SK-N-MC (cell line): Measurements from ENCODE around the gene COL20A1.

Experiments
- DNase-seq: peaks from one replicate; pipeline ENCODE4 v3.0.0-alpha.2; 2011; ENCODE audit warnings: low read depth, low spot score
- H3K27ac ChIP-seq: fragments of 200-600 bp; sonication (generic); 2 replicates; pipeline ENCODE4 v1.5.1; 2016; ENCODE audit warnings: mixed run types
- H3K36me3 ChIP-seq: fragments of 200-600 bp; sonication (generic); 2 replicates; pipeline ENCODE4 v1.6.1; 2017; ENCODE audit warnings: antibody characterized with exemption, low read length, mixed read lengths; ENCODE audit not compliant: insufficient read depth
- H3K4me3 ChIP-seq: fragments of 200-600 bp; sonication (generic); 2 replicates; pipeline ENCODE4 v1.5.1; 2016
- H3K9ac ChIP-seq: fragments of 200-600 bp; sonication (generic); 2 replicates; pipeline ENCODE4 v1.8.0; 2017; ENCODE audit warnings: mixed run types, mixed read lengths; ENCODE audit not compliant: insufficient read length
- H3K9me3 ChIP-seq: fragments of 200-600 bp; sonication (generic); 2 replicates; pipeline ENCODE4 v1.6.1; 2017; ENCODE audit warnings: low read depth, mild to moderate bottlenecking, antibody characterized with exemption, low read length, moderate library complexity, mixed read lengths
- EZH2 ChIP-seq: fragments of 200-600 bp; sonication (generic); IDR thresholded peaks from one replicate; pipeline ENCODE4 v1.6.1; 2017; ENCODE audit warnings: antibody characterized with exemption
- FOXP2 ChIP-seq: optimal IDR thresholded peaks from 2 replicates; pipeline ENCODE3; 2011; ENCODE audit warnings: mild to moderate bottlenecking, moderate library complexity; ENCODE audit not compliant: insufficient read depth; ENCODE audit errors: extremely low read length, control extremely low read depth
- POLR2AphosphoS5 ChIP-seq: IDR thresholded peaks from 2 replicates; pipeline ENCODE4 v1.6.1; 2012; ENCODE audit warnings: mild to moderate bottlenecking, low read depth, low read length, borderline replicate concordance

Gene COL20A1

GRCh38 chr20:63317601-63318291 is 24.8 kb downstream of the COL20A1 start:
- DNase-seq: no peak
- TF ChIP-seq FOXP2: no peak
- no peak for TF ChIP-seq EZH2
- no peak for TF ChIP-seq POLR2AphosphoS5

GRCh38 chr20:63318391-63319163 is 25.6 kb downstream of the COL20A1 start:
- H3K4me3 ChIP-seq: no peak overlapping the region
- H3K9ac ChIP-seq: no peak overlapping the region
- H3K27ac ChIP-seq: no peak overlapping the region
- TF ChIP-seq POLR2AphosphoS5 (no peak), EZH2 (no peak), FOXP2 (no peak)
- no peak for DNase-seq
- no peaks in the 10 kb centered on the region for H3K36me3 ChIP-seq
- H3K9me3 ChIP-seq: no peaks in the 10 kb centered on the region

More at GRCh38 chr20:63317601-63318291, 24.8 kb downstream of the COL20A1 start:
- no peak overlapping the region for H3K9ac ChIP-seq
- H3K27ac ChIP-seq: no peak overlapping the region
- no peaks in the 10 kb centered on the region for H3K9me3 ChIP-seq
- no peak overlapping the region for H3K4me3 ChIP-seq
- no peaks in the 10 kb centered on the region for H3K36me3 ChIP-seq

GRCh38 chr20:63319164-63320040 is 26.4 kb downstream of the COL20A1 start:
- Histone ChIP-seq H3K27ac (no peak overlapping the region), H3K36me3 (no peaks in the 10 kb centered on the region), H3K4me3 (no peak overlapping the region), H3K9ac (no peak overlapping the region), H3K9me3 (no peaks in the 10 kb centered on the region)
- no peak for DNase-seq
- TF ChIP-seq EZH2 (no peak), POLR2AphosphoS5 (no peak)

- H3K36me3 ChIP-seq: no peaks in the 10 kb centered on the region
- no peak overlapping the region for H3K27ac ChIP-seq
These were observed 27.1 kb downstream of the COL20A1 start for GRCh38 chr20:63320041-63320511.

GRCh38 chr20:63320616-63321147 is 27.7 kb downstream of the COL20A1 start:
- H3K27ac ChIP-seq: no peak overlapping the region
- no peaks in the 10 kb centered on the region for H3K36me3 ChIP-seq
- no peak for DNase-seq
- H3K9ac ChIP-seq: no peak overlapping the region
- TF ChIP-seq FOXP2 (no peak), POLR2AphosphoS5 (no peak), EZH2 (no peak)
- no peaks in the 10 kb centered on the region for H3K9me3 ChIP-seq
- no peak overlapping the region for H3K4me3 ChIP-seq

More at GRCh38 chr20:63320041-63320511, 27.1 kb downstream of the COL20A1 start:
- TF ChIP-seq POLR2AphosphoS5: no peak
- no peak for TF ChIP-seq EZH2
- TF ChIP-seq FOXP2: no peak
- Histone ChIP-seq H3K4me3 (no peak overlapping the region), H3K9ac (no peak overlapping the region), H3K9me3 (no peaks in the 10 kb centered on the region)
- DNase-seq: no peak

GRCh38 chr20:63321148-63321831 is 28.3 kb downstream of the COL20A1 start:
- TF ChIP-seq EZH2 (no peak), FOXP2 (no peak), POLR2AphosphoS5 (no peak)
- DNase-seq: no peak
- no peak overlapping the region for H3K4me3 ChIP-seq
- H3K27ac ChIP-seq: no peak overlapping the region
- no peak overlapping the region for H3K9ac ChIP-seq
- H3K9me3 ChIP-seq: no peaks in the 10 kb centered on the region
- no peaks in the 10 kb centered on the region for H3K36me3 ChIP-seq

GRCh38 chr20:63322146-63322932 is 29.4 kb downstream of the COL20A1 start:
- Histone ChIP-seq H3K9ac (no peak overlapping the region), H3K27ac (no peak overlapping the region), H3K36me3 (no peaks in the 10 kb centered on the region), H3K4me3 (no peak overlapping the region), H3K9me3 (no peaks in the 10 kb centered on the region)
- DNase-seq: no peak
- TF ChIP-seq FOXP2 (no peak), POLR2AphosphoS5 (no peak), EZH2 (no peak)
